GM23338 (cell line): ENCODE results near the gene ILDR2. TPM values are rescaled to one million over a fixed set of nuclear protein-coding genes. Genes with fewer than 3 reads are reported as not detected.

ENCODE experiments used
- ATAC-seq: fragments of 200-7000 bp; cut with Tn5 transposase; 3 replicates; pipeline ENCODE4 v1.9.1; 2020
- DNase-seq: peaks from one replicate; pipeline ENCODE4 v3.0.0-alpha.2; 2015; ENCODE audit warnings: low spot score
- H2AFZ ChIP-seq: fragments of 200-600 bp; sonication (generic); 2 replicates; pipeline ENCODE4 v1.8.0; 2016; ENCODE audit warnings: antibody characterized with exemption, mild to moderate bottlenecking, moderate library complexity
- H3F3A ChIP-seq: fragments of 200-600 bp; sonication (generic); replicated peaks from 2 replicates; pipeline ENCODE4 v1.8.0; 2017; ENCODE audit warnings: antibody characterized with exemption, mixed run types, low read depth
- H3K27ac ChIP-seq: fragments of 200-600 bp; sonication (generic); 2 replicates; pipeline ENCODE4 v1.6.1; 2016; ENCODE audit warnings: low read depth
- H3K27me3 ChIP-seq: fragments of 200-600 bp; sonication (generic); 2 replicates; pipeline ENCODE4 v1.8.0; 2016; ENCODE audit warnings: mild to moderate bottlenecking, mixed run types, moderate library complexity; ENCODE audit not compliant: insufficient read depth
- H3K36me3 ChIP-seq: fragments of 200-600 bp; sonication (generic); 2 replicates; pipeline ENCODE4 v1.8.0; 2016; ENCODE audit warnings: mild to moderate bottlenecking; ENCODE audit not compliant: insufficient read depth
- H3K4me1 ChIP-seq: fragments of 200-600 bp; sonication (generic); 2 replicates; pipeline ENCODE4 v1.8.0; 2016; ENCODE audit warnings: mild to moderate bottlenecking, moderate library complexity; ENCODE audit not compliant: insufficient read depth
- H3K4me2 ChIP-seq: fragments of 200-600 bp; sonication (generic); 2 replicates; pipeline ENCODE4 v1.7.1; 2017; ENCODE audit warnings: mixed run types
- H3K4me3 ChIP-seq: fragments of 200-600 bp; sonication (generic); 2 replicates; pipeline ENCODE4 v1.6.1; 2016; ENCODE audit warnings: mixed run types
- H3K79me2 ChIP-seq: fragments of 200-600 bp; sonication (generic); replicated peaks from 2 replicates; pipeline ENCODE4 v1.8.0; 2017; ENCODE audit warnings: mild to moderate bottlenecking; ENCODE audit not compliant: insufficient read depth
- H3K9me2 ChIP-seq: fragments of 200-600 bp; sonication (generic); 2 replicates; pipeline ENCODE4 v1.8.0; 2017; ENCODE audit not compliant: insufficient read depth
- H4K20me1 ChIP-seq: fragments of 200-600 bp; sonication (generic); replicated peaks from 2 replicates; pipeline ENCODE4 v1.8.0; 2017; ENCODE audit warnings: mild to moderate bottlenecking; ENCODE audit not compliant: insufficient read depth
- H3K27ac Mint-ChIP-seq: 2 replicates; pipeline ENCODE4 v1.8.0; 2020; ENCODE audit warnings: inconsistent platforms, mild to moderate bottlenecking, moderate library complexity, mixed read lengths
- H3K27me3 Mint-ChIP-seq: 3 replicates; pipeline ENCODE4 v1.8.0; 2022; ENCODE audit warnings: low read depth, mild to moderate bottlenecking, moderate library complexity, mixed read lengths, inconsistent platforms; ENCODE audit not compliant: insufficient read depth, poor library complexity
- H3K36me3 Mint-ChIP-seq: 3 replicates; pipeline ENCODE4 v1.8.0; 2021; ENCODE audit warnings: low read depth, mild to moderate bottlenecking, inconsistent platforms, moderate library complexity, mixed read lengths
- H3K4me1 Mint-ChIP-seq: 3 replicates; pipeline ENCODE4 v1.8.0; 2020; ENCODE audit warnings: mild to moderate bottlenecking, inconsistent platforms, mixed read lengths
- H3K4me3 Mint-ChIP-seq: 3 replicates; pipeline ENCODE4 v1.8.0; 2021; ENCODE audit warnings: moderate library complexity, mild to moderate bottlenecking, inconsistent platforms, mixed read lengths
- H3K9me3 Mint-ChIP-seq: 3 replicates; pipeline ENCODE4 v1.8.0; 2020; ENCODE audit warnings: moderate library complexity, mild to moderate bottlenecking, inconsistent platforms, mixed read lengths
- CREB1 ChIP-seq: fragments of 250-450 bp; sonication (Bioruptor Pico); IDR thresholded peaks from 2 replicates; pipeline ENCODE4 v1.5.0; 2020; ENCODE audit warnings: low read depth, mild to moderate bottlenecking, moderate library complexity
- EZH2 ChIP-seq: fragments of 200-600 bp; sonication (generic); IDR thresholded peaks from one replicate; pipeline ENCODE4 v1.8.0; 2017; ENCODE audit warnings: antibody characterized with exemption, mild to moderate bottlenecking, low read depth; ENCODE audit not compliant: unreplicated experiment
- EZH2phosphoT487 ChIP-seq: fragments of 200-600 bp; sonication (generic); IDR thresholded peaks from one replicate; pipeline ENCODE4 v1.8.1; 2018; ENCODE audit warnings: antibody characterized with exemption; ENCODE audit not compliant: unreplicated experiment
- JUNB ChIP-seq: IDR thresholded peaks from one replicate; pipeline ENCODE4 v1.6.1; 2016; ENCODE audit warnings: antibody characterized with exemption; ENCODE audit not compliant: unreplicated experiment
- NANOG ChIP-seq: IDR thresholded peaks from 2 replicates; pipeline ENCODE4 v1.6.1; 2016; ENCODE audit warnings: antibody characterized with exemption, borderline replicate concordance
- POLR2AphosphoS5 ChIP-seq: IDR thresholded peaks from 2 replicates; pipeline ENCODE4 v1.6.1; 2016; ENCODE audit warnings: antibody characterized with exemption, low read depth
- STAT1 ChIP-seq: IDR thresholded peaks from one replicate; pipeline ENCODE4 v1.6.1; 2016; ENCODE audit warnings: antibody characterized with exemption; ENCODE audit not compliant: unreplicated experiment
- ZNF114 ChIP-seq: fragments of 250-450 bp; sonication (Bioruptor Pico); IDR thresholded peaks from 2 replicates; pipeline ENCODE4 v1.5.0; 2020; ENCODE audit warnings: mild to moderate bottlenecking, moderate library complexity
- ZNF331 ChIP-seq: fragments of 250-450 bp; sonication (Bioruptor Pico); IDR thresholded peaks from 2 replicates; pipeline ENCODE4 v1.5.0; 2020; ENCODE audit warnings: low read depth, mild to moderate bottlenecking, moderate library complexity
- polyA plus RNA-seq: library from polyadenylated mRNA; unstranded; fragments of >200 nt; fragmentation: Nextera tagmentation; extraction: Ambion mirVana; gene quantifications from 2 replicates; pipeline ENCODE4 v1.2.1, GENCODE V29; 2016
- total RNA-seq: library from RNA; depleted of rRNA; stranded (reverse); fragments of >200 nt; shearing (Covaris generic); gene quantifications from 2 replicates; pipeline ENCODE4 v1.2.3, GENCODE V29; 2014
- TF ChIP-seq, protein P1 (sequence below), 2 experiments: fragments of 200-600 bp in 1 of 2; sonication (generic) in 1 of 2; conservative IDR thresholded peaks; 2 replicates each; pipeline versions ENCODE4 v1.5.1 to v1.6.1; 2016 to 2017; ENCODE audit warnings: antibody characterized with exemption in 2 of 2, low read depth in 2 of 2, mild to moderate bottlenecking in 2 of 2, moderate library complexity in 1 of 2
- TF ChIP-seq, protein P2 (sequence below): IDR thresholded peaks from 2 replicates; pipeline ENCODE4 v1.6.1; 2016; ENCODE audit warnings: antibody characterized with exemption

The ILDR2 gene
- total and polyA plus RNA-seq, 2 experiments from 2014 or later, result 0.27 to 2.4 TPM

DNA sequence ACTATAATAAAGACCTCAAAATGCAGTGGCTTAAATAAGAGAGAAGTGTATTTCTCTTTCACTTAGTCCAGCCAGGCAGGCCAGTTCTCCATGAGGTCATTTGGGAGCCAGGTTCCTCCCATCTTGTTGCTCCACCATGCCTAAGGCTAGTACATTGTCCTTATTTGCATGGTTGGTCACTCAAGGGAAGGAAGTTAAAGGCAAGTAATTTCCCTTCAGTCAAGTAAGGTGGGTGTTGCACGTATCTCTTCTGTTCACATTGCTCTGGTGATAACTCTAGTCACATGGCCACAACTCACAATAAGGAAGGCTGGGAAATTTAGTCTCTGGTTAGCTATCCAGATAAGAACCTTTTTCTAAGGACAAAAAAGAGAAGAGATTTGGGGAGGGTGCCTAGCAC, 72.1 kb downstream of the ILDR2 start:
- H3K79me2 ChIP-seq, result no peaks in the 10 kb centered on the region
- TF ChIP-seq, protein P1, sequence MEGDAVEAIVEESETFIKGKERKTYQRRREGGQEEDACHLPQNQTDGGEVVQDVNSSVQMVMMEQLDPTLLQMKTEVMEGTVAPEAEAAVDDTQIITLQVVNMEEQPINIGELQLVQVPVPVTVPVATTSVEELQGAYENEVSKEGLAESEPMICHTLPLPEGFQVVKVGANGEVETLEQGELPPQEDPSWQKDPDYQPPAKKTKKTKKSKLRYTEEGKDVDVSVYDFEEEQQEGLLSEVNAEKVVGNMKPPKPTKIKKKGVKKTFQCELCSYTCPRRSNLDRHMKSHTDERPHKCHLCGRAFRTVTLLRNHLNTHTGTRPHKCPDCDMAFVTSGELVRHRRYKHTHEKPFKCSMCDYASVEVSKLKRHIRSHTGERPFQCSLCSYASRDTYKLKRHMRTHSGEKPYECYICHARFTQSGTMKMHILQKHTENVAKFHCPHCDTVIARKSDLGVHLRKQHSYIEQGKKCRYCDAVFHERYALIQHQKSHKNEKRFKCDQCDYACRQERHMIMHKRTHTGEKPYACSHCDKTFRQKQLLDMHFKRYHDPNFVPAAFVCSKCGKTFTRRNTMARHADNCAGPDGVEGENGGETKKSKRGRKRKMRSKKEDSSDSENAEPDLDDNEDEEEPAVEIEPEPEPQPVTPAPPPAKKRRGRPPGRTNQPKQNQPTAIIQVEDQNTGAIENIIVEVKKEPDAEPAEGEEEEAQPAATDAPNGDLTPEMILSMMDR (conservative IDR thresholded peaks at IDR 0.05; ENCODE audit: low read depth in 2 of 2), result no peak
- TF ChIP-seq, protein P2, sequence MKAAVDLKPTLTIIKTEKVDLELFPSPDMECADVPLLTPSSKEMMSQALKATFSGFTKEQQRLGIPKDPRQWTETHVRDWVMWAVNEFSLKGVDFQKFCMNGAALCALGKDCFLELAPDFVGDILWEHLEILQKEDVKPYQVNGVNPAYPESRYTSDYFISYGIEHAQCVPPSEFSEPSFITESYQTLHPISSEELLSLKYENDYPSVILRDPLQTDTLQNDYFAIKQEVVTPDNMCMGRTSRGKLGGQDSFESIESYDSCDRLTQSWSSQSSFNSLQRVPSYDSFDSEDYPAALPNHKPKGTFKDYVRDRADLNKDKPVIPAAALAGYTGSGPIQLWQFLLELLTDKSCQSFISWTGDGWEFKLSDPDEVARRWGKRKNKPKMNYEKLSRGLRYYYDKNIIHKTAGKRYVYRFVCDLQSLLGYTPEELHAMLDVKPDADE, result no peak
- TF ChIP-seq JUNB (no peak), EZH2 (no peak), POLR2AphosphoS5 (no peak)
- DNase-seq (no peak), ATAC-seq (no peak)
- no peak overlapping the region for H3K27ac ChIP-seq
- H2AFZ ChIP-seq, result no peak overlapping the region
- H3K4me3 ChIP-seq, result no peak overlapping the region
- no peak overlapping the region for H3K4me3 Mint-ChIP-seq
- no peaks in the 10 kb centered on the region for H3K27me3 ChIP-seq
- no peak overlapping the region for H3K4me2 ChIP-seq
- no peak overlapping the region for H3K27ac Mint-ChIP-seq
- H3K36me3 Mint-ChIP-seq, result peaks cover 4% of the 10 kb centered on the region; the same call in 2 of the 3 replicates
- no peaks in the 10 kb centered on the region for H3K9me2 ChIP-seq
- H4K20me1 ChIP-seq, result no peaks in the 10 kb centered on the region
- no peaks in the 10 kb centered on the region for H3F3A ChIP-seq
- peaks cover 5% of the 10 kb centered on the region; the same call in 1 of the 2 replicates for H3K4me1 ChIP-seq
- H3K9me3 Mint-ChIP-seq, result peaks cover 4% of the 10 kb centered on the region
- peaks cover 8% of the 10 kb centered on the region for H3K27me3 Mint-ChIP-seq
- H3K36me3 ChIP-seq, result no peaks in the 10 kb centered on the region
- H3K4me1 Mint-ChIP-seq, result no peaks in the 10 kb centered on the region

DNA sequence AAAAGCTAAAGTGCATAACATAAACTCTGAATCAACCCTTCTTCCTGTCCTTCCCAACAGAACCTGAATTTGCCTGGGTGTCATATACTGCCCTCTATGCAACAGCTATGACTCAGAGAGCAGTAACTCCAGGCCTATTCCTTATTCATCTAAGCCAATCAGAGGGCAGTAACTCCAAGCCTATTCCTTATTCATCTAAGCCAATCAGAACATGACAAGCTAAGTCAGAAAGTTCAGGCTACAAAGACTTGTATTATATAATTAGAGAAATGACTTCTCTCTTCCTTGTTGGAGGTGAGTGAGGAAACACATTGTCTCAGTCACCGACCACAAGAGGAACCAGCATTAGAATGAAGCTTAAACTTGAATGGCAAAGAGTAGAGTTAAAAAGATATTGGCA, 73.1 kb downstream of the ILDR2 start:
- no peak overlapping the region for H3K4me3 Mint-ChIP-seq
- Histone ChIP-seq H3K27ac (no peak overlapping the region), H3K4me1 (peaks cover 5% of the 10 kb centered on the region; the same call in 1 of the 2 replicates), H3K79me2 (no peaks in the 10 kb centered on the region), H3F3A (no peaks in the 10 kb centered on the region), H2AFZ (no peak overlapping the region), H3K4me3 (no peak overlapping the region), H3K27me3 (no peaks in the 10 kb centered on the region), H3K9me2 (no peaks in the 10 kb centered on the region), H4K20me1 (no peaks in the 10 kb centered on the region), H3K4me2 (no peak overlapping the region), H3K36me3 (no peaks in the 10 kb centered on the region)
- H3K36me3 Mint-ChIP-seq, result peaks cover 11% of the 10 kb centered on the region
- H3K27ac Mint-ChIP-seq, result no peak overlapping the region
- ATAC-seq (no peak), DNase-seq (no peak)
- H3K27me3 Mint-ChIP-seq, result peaks cover 8% of the 10 kb centered on the region
- no peak for TF ChIP-seq CREB1 (CRISPR knock-in tag)
- TF ChIP-seq STAT1, result no peak
- TF ChIP-seq ZNF114 (CRISPR knock-in tag), result no peak
- TF ChIP-seq NANOG, result no peak
- no peak for TF ChIP-seq ZNF331 (CRISPR knock-in tag)
- no peak for TF ChIP-seq EZH2phosphoT487
- peaks cover 14% of the 10 kb centered on the region for H3K9me3 Mint-ChIP-seq
- H3K4me1 Mint-ChIP-seq, result no peaks in the 10 kb centered on the region
